Left ventricle myocardium superior (tissue), 1 donor: ENCODE data around the gene JMJD7. TPM values are rescaled to one million over a fixed set of nuclear protein-coding genes. Genes with fewer than 3 reads are reported as not detected.
A peak's percentile ranks its signal among the peaks of the same experiment; 100 is the strongest.

Experiments used
- ATAC-seq: fragments of 200-7000 bp; cut with Tn5 transposase; one replicate; pipeline ENCODE4 v1.9.1; 2020; ENCODE audit warnings: mild to moderate bottlenecking, moderate library complexity
- DNase-seq: peaks from one replicate; pipeline ENCODE4 v3.0.0-alpha.2; 2020
- intact Hi-C: fragments of 100-400 bp; cut with micrococcal nuclease; formaldehyde crosslinking; loops from one replicate; pipeline ENCODE4 v1.11.0; 2022
- total RNA-seq: library from RNA; stranded (reverse); fragmentation: NEBNext Ultra II Directional; extraction: Animal tissue kit (Norgen Biotek cat#: 25700); gene quantifications from one replicate; pipeline ENCODE4 v1.2.1, GENCODE V29; 2021
- donor health status: DM: no; HTN: yes; CAD: no; lungs with severe emphysema.

JMJD7 gene
- total RNA-seq, 1 donor from 2014 or later = 16.7 TPM

DNA sequence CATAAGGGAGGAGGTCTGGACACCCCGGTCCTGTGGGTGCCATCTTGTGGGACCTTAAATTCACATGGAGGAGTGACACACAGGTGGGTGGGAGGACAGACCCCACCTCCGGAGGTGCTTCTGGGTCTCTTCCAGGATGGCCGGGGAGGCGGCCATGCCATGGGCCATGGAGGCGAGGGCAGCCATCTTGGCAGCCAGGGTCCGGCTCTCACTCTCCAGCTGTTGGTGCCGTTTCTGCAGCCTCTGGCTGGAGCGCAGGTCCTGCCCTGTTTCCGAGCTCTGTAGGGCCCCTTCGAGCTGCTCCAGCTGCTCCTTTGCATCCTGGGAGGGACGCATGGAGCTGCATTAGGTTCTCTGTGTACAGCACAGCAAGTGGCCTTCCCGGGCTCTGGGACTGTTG lies 46.8 kb downstream of the JMJD7 start:
- DNase-seq = no peak
- ATAC-seq = no peak
- intact Hi-C loops = no loop called here

- intact Hi-C loops = no loop called here
- DNase-seq = no peak
- ATAC-seq = no peak
Observed at GRCh38 chr15:41876007-41876406, 48.1 kb downstream of the JMJD7 start.

DNA sequence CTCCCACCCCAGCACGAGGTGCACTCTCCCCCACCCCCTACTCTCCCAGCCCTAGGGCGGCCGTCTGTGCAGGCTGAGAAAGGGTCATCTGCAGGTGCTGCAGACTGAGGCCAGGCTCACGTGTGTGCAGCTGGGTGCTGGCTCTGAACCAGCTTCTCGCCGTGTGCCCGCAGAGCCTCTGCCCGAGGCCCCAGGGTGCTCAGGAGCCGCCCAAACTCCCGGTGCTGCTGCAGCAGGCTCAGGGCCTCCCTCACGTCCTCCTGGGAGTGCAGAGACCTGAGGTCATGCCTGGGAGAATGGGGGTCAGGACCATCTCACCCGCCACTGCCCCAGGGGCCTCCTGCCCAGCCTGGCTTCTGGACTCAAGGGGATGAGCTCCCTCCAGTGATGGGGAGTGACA lies 48.8 kb downstream of the JMJD7 start:
- ATAC-seq (no peak), DNase-seq (no peak)
- intact Hi-C loops = no loop called here

- ATAC-seq (peak; percentile 32), DNase-seq (peak; percentile 49)
- intact Hi-C loops = no loop called here
Observed at GRCh38 chr15:41877631-41878354, 49.9 kb downstream of the JMJD7 start.

DNA sequence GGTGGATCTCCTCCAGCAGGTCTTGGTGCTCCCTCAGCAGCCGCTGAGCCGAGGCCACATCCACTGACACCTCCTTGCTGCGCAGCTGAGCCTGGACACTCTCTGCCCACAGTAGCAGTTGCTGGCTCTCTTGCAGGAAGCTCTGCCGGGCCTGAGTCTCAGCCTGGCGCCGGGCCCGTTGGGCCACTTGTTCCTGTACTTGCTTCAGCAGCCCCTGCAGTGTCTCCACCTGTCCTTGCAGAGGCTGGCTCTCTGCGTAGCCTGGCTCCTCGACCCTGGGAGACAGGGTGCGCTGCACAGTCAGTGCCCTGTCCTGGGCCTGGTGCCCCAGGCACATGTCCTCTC lies 50.4 kb downstream of the JMJD7 start:
- peak; percentile 73 for ATAC-seq
- intact Hi-C loops = no loop called here
- peak; percentile 83 for DNase-seq

DNA sequence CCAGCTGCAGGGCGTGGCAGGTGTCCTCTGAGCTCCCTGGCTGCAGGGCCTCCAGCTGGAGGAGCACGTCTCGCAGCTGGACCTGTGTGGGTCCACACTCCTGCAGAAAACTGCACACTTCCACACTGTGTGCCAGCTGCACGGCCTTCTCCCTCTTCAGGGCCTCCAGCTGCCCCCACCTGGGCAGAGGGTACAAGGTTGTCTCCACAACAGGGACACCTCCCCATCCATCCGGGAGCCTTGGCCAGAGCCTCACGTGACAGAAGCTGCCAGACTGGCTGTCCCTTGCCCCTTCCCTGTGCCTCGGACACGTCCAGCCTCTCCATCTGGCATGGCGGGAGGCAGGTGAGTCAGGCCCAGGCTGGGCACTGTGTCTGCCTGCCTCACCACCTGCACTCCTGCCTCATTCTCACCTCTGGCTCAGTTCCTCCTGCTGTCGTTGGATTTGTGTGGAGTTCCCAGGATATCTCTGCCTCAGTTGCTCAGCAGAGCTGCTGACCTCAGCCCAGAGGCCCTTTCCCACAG lies 51.5 kb downstream of the JMJD7 start:
- no peak for DNase-seq
- ATAC-seq = no peak
- intact Hi-C loops = no loop called here

DNA sequence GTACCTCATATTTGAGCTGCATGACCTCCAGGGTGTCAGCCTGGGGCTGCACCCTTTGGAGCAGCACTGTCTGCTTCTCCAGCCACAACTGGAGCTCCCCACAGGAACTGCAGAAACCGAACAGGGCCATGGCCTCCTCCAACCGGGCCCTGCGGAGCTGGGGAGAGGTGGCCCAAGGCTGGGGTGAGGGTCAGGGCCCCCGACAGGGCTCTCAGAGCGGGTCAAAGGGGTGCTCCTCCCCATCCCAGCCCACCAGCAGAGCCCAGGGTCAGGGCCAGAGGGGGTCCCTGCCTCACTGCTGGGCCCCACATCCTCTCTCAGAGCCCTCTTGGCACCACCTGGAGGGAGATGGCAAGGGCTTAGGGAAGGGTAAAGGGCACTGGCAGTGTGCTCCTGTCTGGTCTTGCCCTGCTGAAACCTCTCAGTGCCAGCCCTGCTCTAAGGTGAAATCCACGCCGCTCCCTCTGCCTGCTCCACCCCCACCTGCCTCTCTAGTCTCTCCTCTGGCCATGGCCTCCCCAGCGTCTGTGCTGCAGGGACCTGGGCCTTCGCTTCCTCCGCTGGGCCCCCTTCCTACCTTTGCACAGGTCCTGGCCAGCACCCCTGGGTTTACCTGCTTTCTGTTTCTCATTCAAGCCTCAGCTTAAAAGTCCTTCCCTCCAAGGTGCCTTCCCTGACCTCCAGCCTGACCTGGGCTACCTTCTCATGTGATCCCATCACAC lies 52.4 kb downstream of the JMJD7 start:
- ATAC-seq = no peak
- no peak for DNase-seq
- intact Hi-C loops = no loop called here

DNA sequence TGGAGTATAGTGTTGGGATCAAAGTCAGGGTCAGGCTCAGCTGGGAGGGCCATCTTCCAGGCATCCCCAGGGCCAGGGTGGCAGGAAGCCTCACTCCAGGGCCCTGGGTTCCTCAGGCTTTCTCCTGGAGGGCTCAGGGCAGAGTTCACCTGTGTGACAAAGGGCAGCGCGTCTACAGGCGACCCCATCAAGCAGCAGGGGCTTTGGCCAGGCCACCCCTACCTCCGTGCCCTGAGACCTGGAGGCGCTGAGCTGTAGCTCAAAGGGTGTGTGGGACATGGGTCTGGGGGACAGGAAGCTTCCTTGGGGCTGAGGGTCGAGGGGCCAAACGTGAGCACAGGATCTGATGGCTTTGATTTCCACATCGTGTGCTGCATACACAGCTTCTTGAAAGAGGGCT lies 53.2 kb downstream of the JMJD7 start:
- ATAC-seq (no peak), DNase-seq (no peak)
- intact Hi-C loops = no loop called here

GRCh38 chr15:41881550-41881919 lies 53.6 kb downstream of the JMJD7 start:
- DNase-seq (no peak), ATAC-seq (peak; percentile 21)
- intact Hi-C loops = no loop called here

DNA sequence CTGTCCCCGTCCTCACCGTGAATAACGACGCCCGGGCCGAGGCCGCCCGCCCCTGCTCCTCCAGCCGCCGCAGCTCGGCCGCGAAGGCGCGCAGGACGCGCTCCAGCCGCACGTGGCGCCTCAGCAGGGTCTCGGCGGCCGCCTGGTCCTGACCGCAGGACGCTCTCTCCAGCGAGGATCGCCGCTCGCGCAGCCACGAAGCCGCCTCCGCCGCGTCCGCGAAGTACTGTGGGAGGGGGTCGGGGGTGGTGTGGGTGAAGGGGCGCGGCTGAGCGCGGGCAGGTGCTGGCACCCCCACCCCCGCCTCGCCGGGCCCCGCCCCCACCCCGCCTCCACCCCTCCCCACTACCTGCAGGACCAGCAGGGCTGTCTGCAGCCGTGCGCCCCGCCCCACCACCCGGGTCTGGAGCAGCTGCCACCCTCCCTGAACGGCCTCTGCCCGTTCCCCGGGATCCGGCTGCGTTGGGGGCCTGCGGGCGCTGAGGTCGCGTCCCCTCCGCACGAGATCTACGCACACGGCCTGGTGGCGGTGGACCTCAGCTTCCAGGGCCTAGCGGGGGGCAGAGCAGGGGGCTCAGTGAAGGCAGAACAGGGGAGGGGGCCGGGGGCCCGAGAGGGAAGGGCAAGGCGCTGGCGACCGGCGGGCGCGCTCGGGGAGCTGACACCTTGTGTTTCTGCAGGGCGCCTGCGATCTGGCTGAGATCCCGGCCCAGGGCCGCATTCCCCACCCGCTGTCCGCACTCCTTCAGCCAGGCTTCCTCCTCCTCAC lies 54.2 kb downstream of the JMJD7 start:
- peak; percentile 71 for ATAC-seq
- DNase-seq = peak; percentile 72
- intact Hi-C loops = no loop called here

GRCh38 chr15:41882689-41883483 lies 55.0 kb downstream of the JMJD7 start:
- intact Hi-C loops = no loop called here
- ATAC-seq (peak; percentile 52), DNase-seq (peak; percentile 67)

DNA sequence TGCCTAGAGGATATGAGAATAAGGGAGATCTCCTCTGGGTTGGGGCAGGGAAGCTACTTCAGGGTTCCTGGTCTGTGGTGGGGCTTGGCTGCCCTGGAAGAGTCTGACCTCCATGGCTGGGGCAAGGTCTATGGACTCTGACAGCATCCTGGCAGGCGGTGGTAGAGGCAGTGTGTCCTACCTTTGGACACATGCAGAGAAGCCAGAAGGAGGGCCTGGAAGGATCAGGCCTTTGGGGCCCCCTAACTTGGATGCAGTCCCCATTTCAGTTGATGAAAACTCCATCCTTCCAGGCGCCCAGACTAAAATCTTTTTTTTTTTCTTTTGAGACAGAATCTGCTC lies 55.6 kb downstream of the JMJD7 start:
- ATAC-seq = no peak
- intact Hi-C loops = no loop called here
- DNase-seq = no peak

DNA sequence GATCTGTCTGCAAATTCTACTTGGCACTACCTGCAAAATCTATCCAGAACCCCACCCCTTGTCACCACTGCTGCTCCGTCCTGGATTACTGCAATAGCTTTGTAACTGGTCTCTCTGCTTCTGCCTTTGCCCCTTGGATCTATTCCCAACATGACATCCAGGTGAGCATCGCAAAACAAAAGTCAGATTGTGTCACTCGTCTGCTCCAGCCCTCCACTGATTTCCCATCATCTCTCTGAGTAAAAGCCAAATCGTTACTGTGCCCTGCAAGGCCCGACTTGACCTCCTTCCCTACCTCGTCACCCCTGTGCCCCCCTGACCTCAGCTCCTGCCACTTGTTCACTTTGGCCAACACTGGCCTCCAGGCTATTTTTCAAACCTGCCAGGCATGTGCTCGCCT lies 56.6 kb downstream of the JMJD7 start:
- DNase-seq (no peak), ATAC-seq (no peak)
- intact Hi-C loops = no loop called here

DNA sequence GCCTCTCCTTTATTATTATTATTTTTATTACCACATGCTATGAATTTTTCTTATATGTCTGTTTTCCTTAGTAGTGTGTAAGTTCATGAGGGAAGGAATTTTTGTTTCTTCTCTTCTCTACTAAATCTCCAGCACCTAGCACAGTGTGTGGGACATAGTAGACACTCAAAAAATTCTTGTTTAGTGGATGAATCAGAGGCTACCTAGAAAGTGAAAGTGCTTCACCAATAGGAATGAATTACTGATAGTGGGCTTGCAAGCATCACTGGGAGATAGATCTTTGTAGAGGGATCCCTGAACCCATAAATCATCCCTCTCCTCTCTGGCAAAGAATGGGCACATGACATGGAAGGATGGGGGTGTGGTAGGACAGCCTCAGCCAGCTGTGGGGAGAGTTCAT lies 57.4 kb downstream of the JMJD7 start:
- intact Hi-C loops = no loop called here
- ATAC-seq (no peak), DNase-seq (no peak)

DNA sequence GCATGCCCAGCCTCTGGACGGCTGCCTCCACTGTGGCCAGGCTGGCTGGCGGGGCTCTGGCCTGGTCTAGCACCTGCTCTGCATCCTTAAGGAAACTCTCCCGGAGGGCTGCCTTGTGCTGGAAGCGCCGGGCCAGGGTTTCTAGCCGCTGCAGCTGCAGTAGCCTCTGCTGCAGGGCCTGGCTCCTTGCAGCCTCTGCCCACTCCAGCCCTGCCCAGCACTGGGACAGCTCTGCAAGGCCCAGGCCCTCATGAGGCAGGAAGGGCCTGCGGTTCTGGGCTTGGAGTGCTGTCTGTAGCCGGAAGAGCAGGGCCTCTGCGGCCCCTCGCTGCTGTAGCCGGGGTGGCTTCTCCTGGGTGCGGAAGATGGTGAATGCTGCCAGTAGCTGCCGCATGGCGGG lies 57.9 kb downstream of the JMJD7 start:
- ATAC-seq (no peak), DNase-seq (no peak)
- intact Hi-C loops = no loop called here

- intact Hi-C loops = no loop called here
- ATAC-seq (no peak), DNase-seq (no peak)
Observed at GRCh38 chr15:41886741-41887140, 58.8 kb downstream of the JMJD7 start.

- intact Hi-C loops = no loop called here
- DNase-seq (no peak), ATAC-seq (no peak)
Observed at GRCh38 chr15:41887161-41887560, 59.3 kb downstream of the JMJD7 start.
